GM20000 (cell line): ENCODE results near the gene ACTR1B.
"Not testable (repeated sequence)": the region's sequence is repeated elsewhere in the genome, so short reads cannot be mapped to it uniquely, and the experiment has no call there.

ENCODE experiments used
- DNase-seq: peaks from one replicate; pipeline ENCODE4 v3.0.0; 2012; ENCODE audit warnings: low spot score
- CTCF ChIP-seq: IDR thresholded peaks from 2 replicates; pipeline ENCODE4 v1.5.1; 2012; ENCODE audit warnings: mild to moderate bottlenecking, control low read depth; ENCODE audit errors: extremely low read depth, missing control alignments

Gene ACTR1B

GRCh38 chr2:97618939-97619827 is 44.7 kb downstream of the ACTR1B start:
- DNase-seq, result not testable (repeated sequence)

GRCh38 chr2:97617911-97618310 is 45.9 kb downstream of the ACTR1B start:
- no peak for TF ChIP-seq CTCF
- DNase-seq, result no peak

GRCh38 chr2:97615746-97616145 is 48.1 kb downstream of the ACTR1B start:
- DNase-seq, result not testable (repeated sequence)

- DNase-seq, result not testable (repeated sequence)
These were observed 51.9 kb downstream of the ACTR1B start for GRCh38 chr2:97611895-97612294.

- DNase-seq, result not testable (repeated sequence)
These were observed 55.1 kb downstream of the ACTR1B start for GRCh38 chr2:97608745-97609144.
